Measurements from ENCODE around the gene RGSL1.

DNA sequence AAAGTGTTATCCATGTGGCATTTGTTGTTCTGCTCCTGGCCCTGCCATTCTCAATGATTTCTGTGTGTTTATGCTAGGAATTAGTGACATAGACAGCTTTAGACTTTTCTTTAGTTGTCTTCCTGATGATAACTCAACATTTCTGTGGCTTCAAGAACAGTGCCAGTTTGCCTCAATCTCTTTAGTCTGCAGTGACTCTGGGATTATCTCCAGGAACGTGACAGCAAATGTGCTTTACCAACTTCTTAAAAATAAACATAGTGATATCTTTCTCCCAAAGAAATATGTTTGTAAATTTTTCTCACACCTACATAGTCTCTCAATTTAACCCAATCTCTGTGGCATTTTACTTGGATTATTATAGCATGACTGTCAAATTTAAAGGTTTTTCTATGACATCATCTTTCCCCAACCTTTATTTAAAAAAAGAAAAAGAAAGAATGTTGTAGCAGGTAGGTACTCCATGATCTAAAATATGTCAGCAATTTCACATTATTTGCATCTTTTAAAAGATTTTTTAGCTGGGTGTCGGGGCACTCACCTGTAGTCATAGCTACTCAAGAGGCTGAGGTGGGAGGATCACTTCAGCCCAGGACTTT lies 114.6 kb downstream of the RGSL1 start:
- no peak for TF ChIP-seq EP300 (IDR thresholded peaks at IDR 0.05)
- TF ChIP-seq, protein P1, sequence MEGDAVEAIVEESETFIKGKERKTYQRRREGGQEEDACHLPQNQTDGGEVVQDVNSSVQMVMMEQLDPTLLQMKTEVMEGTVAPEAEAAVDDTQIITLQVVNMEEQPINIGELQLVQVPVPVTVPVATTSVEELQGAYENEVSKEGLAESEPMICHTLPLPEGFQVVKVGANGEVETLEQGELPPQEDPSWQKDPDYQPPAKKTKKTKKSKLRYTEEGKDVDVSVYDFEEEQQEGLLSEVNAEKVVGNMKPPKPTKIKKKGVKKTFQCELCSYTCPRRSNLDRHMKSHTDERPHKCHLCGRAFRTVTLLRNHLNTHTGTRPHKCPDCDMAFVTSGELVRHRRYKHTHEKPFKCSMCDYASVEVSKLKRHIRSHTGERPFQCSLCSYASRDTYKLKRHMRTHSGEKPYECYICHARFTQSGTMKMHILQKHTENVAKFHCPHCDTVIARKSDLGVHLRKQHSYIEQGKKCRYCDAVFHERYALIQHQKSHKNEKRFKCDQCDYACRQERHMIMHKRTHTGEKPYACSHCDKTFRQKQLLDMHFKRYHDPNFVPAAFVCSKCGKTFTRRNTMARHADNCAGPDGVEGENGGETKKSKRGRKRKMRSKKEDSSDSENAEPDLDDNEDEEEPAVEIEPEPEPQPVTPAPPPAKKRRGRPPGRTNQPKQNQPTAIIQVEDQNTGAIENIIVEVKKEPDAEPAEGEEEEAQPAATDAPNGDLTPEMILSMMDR (IDR thresholded peaks at IDR 0.05), result no peak
- no peak for TF ChIP-seq POLR2A (IDR thresholded peaks at IDR 0.05)
